Panc1 (cell line): Measurements from ENCODE around the gene SLC30A3.

Source experiments
- POLR2AphosphoS5 ChIP-seq: IDR thresholded peaks from 2 replicates; pipeline ENCODE4 v1.6.1; 2012; ENCODE audit warnings: mild to moderate bottlenecking, low read depth, low read length, moderate library complexity
- TCF7L2 ChIP-seq: IDR thresholded peaks from 2 replicates; pipeline ENCODE4 v1.6.1; 2011; ENCODE audit warnings: mild to moderate bottlenecking, low read depth, low read length, inconsistent platforms
- TF ChIP-seq, protein P1 (sequence below): fragments of 450-650 bp; IDR thresholded peaks from 2 replicates; pipeline ENCODE4 v1.5.1; 2017; ENCODE audit warnings: mild to moderate bottlenecking

DNA sequence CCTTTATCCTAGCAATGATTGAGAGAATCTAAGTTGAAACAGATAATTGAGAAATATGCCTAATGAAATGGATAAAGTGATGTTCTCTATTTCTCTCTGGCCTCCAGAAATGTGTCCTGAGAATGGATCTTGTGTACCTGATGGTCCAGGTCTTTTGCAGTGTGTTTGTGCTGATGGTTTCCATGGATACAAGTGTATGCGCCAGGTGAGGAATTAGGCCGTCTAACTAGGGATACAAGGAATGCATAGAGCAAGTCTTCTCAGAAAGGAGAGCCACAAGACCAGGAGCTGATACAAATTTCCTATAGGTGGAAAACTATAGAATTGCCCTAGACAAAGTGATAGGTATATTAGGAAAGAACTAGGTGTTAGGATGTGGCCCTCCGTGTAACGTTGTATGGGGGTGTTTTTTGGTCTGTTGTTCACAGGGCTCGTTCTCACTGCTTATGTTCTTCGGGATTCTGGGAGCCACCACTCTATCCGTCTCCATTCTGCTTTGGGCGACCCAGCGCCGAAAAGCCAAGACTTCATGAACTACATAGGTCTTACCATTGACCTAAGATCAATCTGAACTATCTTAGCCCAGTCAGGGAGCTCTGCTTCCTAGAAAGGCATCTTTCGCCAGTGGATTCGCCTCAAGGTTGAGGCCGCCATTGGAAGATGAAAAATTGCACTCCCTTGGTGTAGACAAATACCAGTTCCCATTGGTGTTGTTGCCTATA, 46.3 kb downstream of the SLC30A3 start:
- TF ChIP-seq, protein P1, sequence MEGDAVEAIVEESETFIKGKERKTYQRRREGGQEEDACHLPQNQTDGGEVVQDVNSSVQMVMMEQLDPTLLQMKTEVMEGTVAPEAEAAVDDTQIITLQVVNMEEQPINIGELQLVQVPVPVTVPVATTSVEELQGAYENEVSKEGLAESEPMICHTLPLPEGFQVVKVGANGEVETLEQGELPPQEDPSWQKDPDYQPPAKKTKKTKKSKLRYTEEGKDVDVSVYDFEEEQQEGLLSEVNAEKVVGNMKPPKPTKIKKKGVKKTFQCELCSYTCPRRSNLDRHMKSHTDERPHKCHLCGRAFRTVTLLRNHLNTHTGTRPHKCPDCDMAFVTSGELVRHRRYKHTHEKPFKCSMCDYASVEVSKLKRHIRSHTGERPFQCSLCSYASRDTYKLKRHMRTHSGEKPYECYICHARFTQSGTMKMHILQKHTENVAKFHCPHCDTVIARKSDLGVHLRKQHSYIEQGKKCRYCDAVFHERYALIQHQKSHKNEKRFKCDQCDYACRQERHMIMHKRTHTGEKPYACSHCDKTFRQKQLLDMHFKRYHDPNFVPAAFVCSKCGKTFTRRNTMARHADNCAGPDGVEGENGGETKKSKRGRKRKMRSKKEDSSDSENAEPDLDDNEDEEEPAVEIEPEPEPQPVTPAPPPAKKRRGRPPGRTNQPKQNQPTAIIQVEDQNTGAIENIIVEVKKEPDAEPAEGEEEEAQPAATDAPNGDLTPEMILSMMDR = no peak
- no peak for TF ChIP-seq TCF7L2
- TF ChIP-seq POLR2AphosphoS5 = no peak
